OCI-LY1 (cell line): ENCODE measurements around the gene BICD2.

Source experiments
- H2AFZ ChIP-seq: fragments of 200-600 bp; sonication (generic), shearing (Covaris generic); 2 replicates; pipeline ENCODE4 v1.6.0; 2014; ENCODE audit warnings: antibody characterized with exemption, mild to moderate bottlenecking, low read length
- H3F3A ChIP-seq: fragments of 200-600 bp; sonication (generic), shearing (Covaris generic); 2 replicates; pipeline ENCODE4 v1.6.0; 2014; ENCODE audit warnings: mild to moderate bottlenecking, antibody characterized with exemption, low read length, moderate library complexity; ENCODE audit not compliant: insufficient read depth
- H3K27ac ChIP-seq: fragments of 200-600 bp; sonication (generic); 2 replicates; pipeline ENCODE4 v1.5.1; 2014; ENCODE audit warnings: low read length, mixed run types, mild to moderate bottlenecking, low read depth; ENCODE audit not compliant: poor library complexity, severe bottlenecking
- H3K27me3 ChIP-seq: fragments of 200-600 bp; sonication (generic); 2 replicates; pipeline ENCODE4 v1.6.0; 2014; ENCODE audit warnings: antibody characterized with exemption, mild to moderate bottlenecking, low read length, moderate library complexity; ENCODE audit not compliant: insufficient read depth
- H3K36me3 ChIP-seq: fragments of 200-600 bp; sonication (generic); 2 replicates; pipeline ENCODE4 v1.6.1; 2014; ENCODE audit warnings: mild to moderate bottlenecking, antibody characterized with exemption, low read length, moderate library complexity, mixed read lengths; ENCODE audit not compliant: insufficient read depth
- H3K4me1 ChIP-seq: fragments of 200-600 bp; sonication (generic); 2 replicates; pipeline ENCODE4 v1.5.1; 2014; ENCODE audit warnings: mild to moderate bottlenecking, low read length, moderate library complexity; ENCODE audit not compliant: insufficient read depth, severe bottlenecking
- H3K4me2 ChIP-seq: fragments of 200-600 bp; sonication (generic), shearing (Covaris generic); 2 replicates; pipeline ENCODE4 v1.6.1; 2014; ENCODE audit warnings: low read length
- H3K4me3 ChIP-seq: fragments of 200-600 bp; sonication (generic); 2 replicates; pipeline ENCODE4 v1.5.1; 2014; ENCODE audit warnings: low read length, low read depth, mild to moderate bottlenecking, mixed read lengths; ENCODE audit not compliant: poor library complexity, severe bottlenecking
- H3K79me2 ChIP-seq: fragments of 200-600 bp; shearing (Covaris generic); 2 replicates; pipeline ENCODE4 v1.6.1; 2016; ENCODE audit warnings: mixed run types, low read length, mixed read lengths; ENCODE audit not compliant: insufficient read depth
- H3K9ac ChIP-seq: fragments of 200-600 bp; sonication (generic), shearing (Covaris generic); 2 replicates; pipeline ENCODE4 v1.6.1; 2014; ENCODE audit warnings: mild to moderate bottlenecking, low read length, mixed read lengths
- H3K9me2 ChIP-seq: fragments of 200-600 bp; sonication (generic), shearing (Covaris generic); 2 replicates; pipeline ENCODE4 v1.6.1; 2014; ENCODE audit warnings: low read depth, mild to moderate bottlenecking, low read length, mixed read lengths
- H3K9me3 ChIP-seq: fragments of 200-600 bp; shearing (Covaris generic); 2 replicates; pipeline ENCODE4 v1.6.1; 2014; ENCODE audit warnings: low read length, mixed read lengths
- H4K20me1 ChIP-seq: fragments of 200-600 bp; sonication (generic), shearing (Covaris generic); 2 replicates; pipeline ENCODE4 v1.6.0; 2016; ENCODE audit warnings: mild to moderate bottlenecking, low read length; ENCODE audit not compliant: insufficient read depth
- EZH2 ChIP-seq: fragments of 200-600 bp; sonication (generic), shearing (Covaris generic); IDR thresholded peaks from 2 replicates; pipeline ENCODE4 v1.8.0; 2017; ENCODE audit warnings: borderline replicate concordance, mixed run types, mild to moderate bottlenecking, antibody characterized with exemption, low read length, moderate library complexity, mixed read lengths
- TF ChIP-seq, protein P1 (sequence below): fragments of 200-600 bp; sonication (generic), shearing (Covaris generic); IDR thresholded peaks from 2 replicates; pipeline ENCODE4 v1.5.1; 2017; ENCODE audit warnings: mild to moderate bottlenecking, antibody characterized with exemption, low read length, moderate library complexity, mixed read lengths

The BICD2 gene

DNA sequence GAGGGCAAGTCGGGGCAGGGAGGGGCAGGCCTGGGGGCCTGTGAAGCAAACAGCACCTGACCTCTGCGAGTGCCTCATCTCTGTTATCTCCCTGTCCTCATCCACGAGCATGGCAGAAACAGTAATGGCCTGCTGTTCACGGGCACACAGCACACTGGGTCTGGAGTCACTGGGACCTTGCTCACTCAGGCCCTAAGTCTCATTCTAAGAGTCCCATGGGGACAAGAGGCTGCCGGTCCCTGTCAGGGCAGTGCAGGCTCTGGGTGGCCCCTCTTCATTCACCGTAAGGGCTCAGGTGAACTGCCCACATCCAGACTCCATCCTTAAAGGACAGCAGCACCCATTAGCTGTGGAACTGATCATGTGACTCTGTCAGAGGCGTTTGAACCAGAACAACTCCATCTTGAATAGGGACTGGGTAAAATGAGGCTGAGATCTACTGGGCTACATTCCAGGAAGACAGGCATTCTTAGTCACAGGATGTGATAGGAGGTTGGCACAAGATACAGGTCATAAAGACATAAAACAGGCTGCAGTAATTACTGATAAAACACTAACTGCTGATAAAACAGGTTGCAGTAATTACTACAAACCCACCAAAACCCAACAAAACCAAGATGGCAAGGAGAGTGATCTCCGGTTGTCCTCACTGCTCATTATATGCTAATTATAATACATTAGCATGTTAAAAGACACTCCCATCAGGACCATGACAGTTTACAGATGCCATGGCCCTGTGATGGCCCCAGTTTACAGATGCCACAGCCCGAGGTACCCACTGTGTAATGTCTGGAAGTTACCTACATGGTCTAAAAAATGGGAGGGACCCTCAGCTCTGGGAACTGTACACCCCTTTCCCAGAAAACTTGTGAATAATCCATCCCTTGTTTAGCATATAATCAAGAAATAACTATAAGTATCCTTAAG lies 28.7 kb downstream of the BICD2 start:
- Histone ChIP-seq H3K36me3 (no peaks in the 10 kb centered on the region), H3K9ac (peak overlapping the region; percentile 1; the same call in 1 of the 2 replicates), H3K79me2 (peaks cover 66% of the 10 kb centered on the region), H3K27ac (peak overlapping the region; percentile 69), H4K20me1 (no peaks in the 10 kb centered on the region), H3K4me1 (peaks cover 82% of the 10 kb centered on the region), H3K27me3 (no peaks in the 10 kb centered on the region), H2AFZ (no peak overlapping the region), H3K9me2 (no peaks in the 10 kb centered on the region), H3K9me3 (no peaks in the 10 kb centered on the region), H3K4me2 (peak overlapping the region; percentile 41; the same call in 1 of the 2 replicates), H3F3A (no peaks in the 10 kb centered on the region; the same call in 1 of the 2 replicates), H3K4me3 (no peak overlapping the region)
- TF ChIP-seq, protein P1, sequence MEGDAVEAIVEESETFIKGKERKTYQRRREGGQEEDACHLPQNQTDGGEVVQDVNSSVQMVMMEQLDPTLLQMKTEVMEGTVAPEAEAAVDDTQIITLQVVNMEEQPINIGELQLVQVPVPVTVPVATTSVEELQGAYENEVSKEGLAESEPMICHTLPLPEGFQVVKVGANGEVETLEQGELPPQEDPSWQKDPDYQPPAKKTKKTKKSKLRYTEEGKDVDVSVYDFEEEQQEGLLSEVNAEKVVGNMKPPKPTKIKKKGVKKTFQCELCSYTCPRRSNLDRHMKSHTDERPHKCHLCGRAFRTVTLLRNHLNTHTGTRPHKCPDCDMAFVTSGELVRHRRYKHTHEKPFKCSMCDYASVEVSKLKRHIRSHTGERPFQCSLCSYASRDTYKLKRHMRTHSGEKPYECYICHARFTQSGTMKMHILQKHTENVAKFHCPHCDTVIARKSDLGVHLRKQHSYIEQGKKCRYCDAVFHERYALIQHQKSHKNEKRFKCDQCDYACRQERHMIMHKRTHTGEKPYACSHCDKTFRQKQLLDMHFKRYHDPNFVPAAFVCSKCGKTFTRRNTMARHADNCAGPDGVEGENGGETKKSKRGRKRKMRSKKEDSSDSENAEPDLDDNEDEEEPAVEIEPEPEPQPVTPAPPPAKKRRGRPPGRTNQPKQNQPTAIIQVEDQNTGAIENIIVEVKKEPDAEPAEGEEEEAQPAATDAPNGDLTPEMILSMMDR: no peak
- no peak for TF ChIP-seq EZH2

DNA sequence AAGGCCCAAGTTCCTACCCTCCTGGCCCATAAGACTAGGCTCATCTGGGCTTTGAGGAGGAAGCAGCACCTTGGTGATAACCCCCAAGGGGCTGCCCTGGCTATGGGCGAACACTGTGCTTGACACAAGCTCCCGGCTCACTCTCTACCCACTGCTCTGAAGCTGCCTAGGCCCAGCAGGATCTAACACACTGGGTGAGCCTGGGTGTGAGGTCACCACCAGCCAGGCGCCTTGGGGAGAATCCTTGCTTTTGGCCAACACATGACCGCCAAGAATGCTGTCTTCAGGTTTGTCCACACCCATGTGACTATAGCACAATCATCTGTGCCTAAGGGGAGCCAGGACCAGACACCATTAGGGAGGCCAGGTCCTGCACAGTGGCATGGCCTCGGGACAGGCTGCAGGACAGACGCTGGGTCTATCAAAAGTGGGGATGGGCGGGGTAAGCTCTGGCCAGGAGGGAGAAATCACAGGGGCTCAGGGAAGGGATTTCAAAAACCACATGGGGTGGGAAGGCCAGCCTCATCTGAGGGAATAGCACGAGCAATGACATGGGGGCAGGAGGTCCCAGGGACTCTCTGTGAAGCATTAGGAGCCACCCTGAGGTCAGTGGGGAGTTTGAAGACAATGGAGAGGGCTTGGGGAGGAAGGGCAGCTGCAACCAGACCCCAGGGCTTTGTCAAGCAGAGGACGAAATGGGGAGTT lies 29.6 kb downstream of the BICD2 start:
- no peaks in the 10 kb centered on the region for H4K20me1 ChIP-seq
- peaks cover 82% of the 10 kb centered on the region for H3K4me1 ChIP-seq
- H3K27ac ChIP-seq: peak overlapping the region; percentile 69
- TF ChIP-seq, protein P1: no peak
- no peak for TF ChIP-seq EZH2
- no peak overlapping the region for H3K4me3 ChIP-seq
- no peaks in the 10 kb centered on the region for H3K36me3 ChIP-seq
- H3K9me2 ChIP-seq: no peaks in the 10 kb centered on the region
- H2AFZ ChIP-seq: no peak overlapping the region
- H3K4me2 ChIP-seq: peak overlapping the region; percentile 41; the same call in 1 of the 2 replicates
- no peaks in the 10 kb centered on the region for H3K27me3 ChIP-seq
- H3F3A ChIP-seq: no peaks in the 10 kb centered on the region; the same call in 1 of the 2 replicates
- peaks cover 65% of the 10 kb centered on the region for H3K79me2 ChIP-seq
- H3K9me3 ChIP-seq: no peaks in the 10 kb centered on the region
- H3K9ac ChIP-seq: no peak overlapping the region; the same call in 1 of the 2 replicates

DNA sequence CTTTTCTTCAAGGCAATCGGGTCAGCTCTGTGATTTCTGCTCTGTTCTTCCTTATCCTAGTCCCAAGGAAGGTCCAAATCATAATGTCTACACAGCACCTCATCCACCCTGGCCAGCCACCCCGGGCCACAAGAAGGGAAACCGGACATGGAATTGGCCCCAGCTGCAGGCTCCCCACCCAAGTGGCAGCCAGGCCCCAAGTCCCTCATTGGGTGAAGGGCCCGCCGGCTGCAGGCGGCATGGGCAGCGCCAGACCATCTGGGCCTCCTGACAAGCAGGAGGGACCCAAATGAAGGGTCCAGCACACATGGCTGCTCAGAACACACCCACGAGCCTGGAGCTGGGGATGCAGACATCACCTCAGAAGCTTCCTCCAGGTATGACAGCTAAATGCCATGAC lies 33.7 kb downstream of the BICD2 start:
- H3K27ac ChIP-seq: peak overlapping the region; percentile 95
- H3K36me3 ChIP-seq: peaks cover 16% of the 10 kb centered on the region; the same call in 1 of the 2 replicates

More for the DNA sequence above, 33.7 kb downstream of the BICD2 start:
- Histone ChIP-seq H3K4me1 (peaks cover 82% of the 10 kb centered on the region), H3K9ac (peak overlapping the region; percentile 60; the same call in 1 of the 2 replicates), H3K79me2 (peaks cover 29% of the 10 kb centered on the region), H3K4me2 (peak overlapping the region; percentile 80; the same call in 1 of the 2 replicates), H3K9me2 (no peaks in the 10 kb centered on the region), H3K27me3 (no peaks in the 10 kb centered on the region), H3F3A (no peaks in the 10 kb centered on the region; the same call in 1 of the 2 replicates), H2AFZ (no peak overlapping the region), H3K9me3 (no peaks in the 10 kb centered on the region), H4K20me1 (no peaks in the 10 kb centered on the region), H3K4me3 (peak overlapping the region; percentile 20)
- TF ChIP-seq, protein P1: no peak
- no peak for TF ChIP-seq EZH2
